ENCODE measurements around the gene GNA12.

- TF ChIP-seq GATA3 (IDR thresholded peaks at IDR 0.05; ENCODE audit: low read depth, low read length) (no peak), GATA2 (IDR thresholded peaks at IDR 0.05; ENCODE audit: low read depth, low read length) (peak; percentile 47; the same call in 1 of the 2 replicates)
Observed at GRCh38 chr7:2717293-2718261, 126.5 kb downstream of the GNA12 start.

Data from SH-SY5Y (cell line).